HCT116 (cell line): Measurements from ENCODE around the gene GLCE. TPM values are rescaled to one million over a fixed set of nuclear protein-coding genes. Genes with fewer than 3 reads are reported as not detected.
"Not testable (repeated sequence)": the region's sequence is repeated elsewhere in the genome, so short reads cannot be mapped to it uniquely, and the experiment has no call there.

ENCODE experiments used
- ATAC-seq: fragments of 200-7000 bp; cut with Tn5 transposase; 2 replicates; pipeline ENCODE4 v1.9.1; 2020; ENCODE audit warnings: mild to moderate bottlenecking, moderate library complexity
- BruUV-seq: library from RNA; stranded (reverse); fragments of 400-500 nt; replicated peaks from 2 replicates; lab custom pipeline; 2021; lab: Mats Ljungman, UMichigan
- CTCF ChIA-PET: fragments of 300-600 bp; sonication (Branson Sonifier 250); formaldehyde crosslinking; loops from one replicate; lab custom pipeline; 2021; ENCODE audit warnings: antibody characterized with exemption; lab: Charles Lee
- POLR2A ChIA-PET: fragments of 300-600, 350-600 bp; sonication (Branson Sonifier 250); formaldehyde crosslinking; loops from one replicate; lab custom pipeline; 2021; ENCODE audit warnings: antibody characterized with exemption; lab: Charles Lee
- RAD21 ChIA-PET, 2 experiments: fragments of 300-600 bp; sonication (Branson Sonifier 250); formaldehyde crosslinking; loops; one replicate each; lab custom pipeline; 2023; ENCODE audit warnings: low total read pairs in 2 of 2; ENCODE audit not compliant: uncharacterized antibody in 2 of 2, unreplicated experiment in 2 of 2, low non-redundant PET in 1 of 2; lab: Charles Lee
- DNase-seq: peaks from one replicate; pipeline ENCODE4 v3.0.0-alpha.2; 2010; ENCODE audit warnings: low read depth, low spot score
- H2AFZ ChIP-seq: fragments of 200-600 bp; shearing (Covaris generic), sonication (generic); 2 replicates; pipeline ENCODE4 v1.6.1; 2017; ENCODE audit warnings: low read depth, mixed run types, mixed read lengths, antibody characterized with exemption, low read length; ENCODE audit not compliant: poor library complexity, severe bottlenecking
- H3K27ac ChIP-seq: 2 replicates; pipeline ENCODE4 v1.5.1; 2012; ENCODE audit warnings: low read depth, low read length
- H3K27me3 ChIP-seq: fragments of 200-600 bp; sonication (generic); 2 replicates; pipeline ENCODE4 v1.6.1; 2016; ENCODE audit warnings: mixed run types, low read length, mixed read lengths; ENCODE audit not compliant: insufficient read depth
- H3K36me3 ChIP-seq, 2 experiments: fragments of 200-500 bp in 1 of 2; fragments of 200-600 bp in 1 of 2; sonication (Bioruptor generic) in 1 of 2; sonication (generic) in 1 of 2; 2 replicates each; pipeline versions ENCODE4 v1.5.1 to v1.6.1; 2014 to 2016; ENCODE audit warnings: low read length in 2 of 2, inconsistent platforms in 1 of 2, mixed read lengths in 1 of 2, mixed run types in 1 of 2; ENCODE audit not compliant: insufficient read depth in 2 of 2, control insufficient read depth in 1 of 2
- H3K4me1 ChIP-seq, 2 experiments: fragments of 200-600 bp in 1 of 2; sonication (generic) in 1 of 2; 2 replicates each; pipeline versions ENCODE4 v1.5.1 to v1.6.1; 2012 to 2017; ENCODE audit warnings: low read length in 2 of 2, inconsistent platforms in 1 of 2, mild to moderate bottlenecking in 1 of 2, mixed read lengths in 1 of 2, mixed run types in 1 of 2, moderate library complexity in 1 of 2; ENCODE audit not compliant: insufficient read depth in 2 of 2, control insufficient read depth in 1 of 2
- H3K4me2 ChIP-seq: fragments of 200-600 bp; sonication (generic); 2 replicates; pipeline ENCODE4 v1.6.1; 2017; ENCODE audit warnings: mixed run types, low read length, mixed read lengths
- H3K4me3 ChIP-seq, 2 experiments: fragments of 200-600 bp in 1 of 2; sonication (generic) in 1 of 2; replicated peaks in 1 of 2; 2 replicates each; pipeline ENCODE4 v1.5.1; 2011 to 2016; ENCODE audit warnings: low read length in 2 of 2, control low read depth in 1 of 2, low read depth in 1 of 2, mild to moderate bottlenecking in 1 of 2, mixed read lengths in 1 of 2, mixed run types in 1 of 2
- H3K79me2 ChIP-seq: fragments of 200-600 bp; sonication (generic); 2 replicates; pipeline ENCODE4 v1.6.1; 2017; ENCODE audit warnings: mild to moderate bottlenecking, mixed run types, low read length, moderate library complexity, mixed read lengths; ENCODE audit not compliant: insufficient read depth
- H3K9ac ChIP-seq: fragments of 200-600 bp; sonication (generic); 2 replicates; pipeline ENCODE4 v1.6.1; 2016; ENCODE audit warnings: low read length, mixed read lengths
- H3K9me2 ChIP-seq: fragments of 200-600 bp; sonication (generic), shearing (Covaris generic); 2 replicates; pipeline ENCODE4 v1.6.1; 2017; ENCODE audit warnings: mixed run types, mild to moderate bottlenecking, moderate library complexity; ENCODE audit not compliant: insufficient read depth
- H3K9me3 ChIP-seq, 2 experiments: fragments of 200-500 bp in 1 of 2; fragments of 200-600 bp in 1 of 2; sonication (Bioruptor generic) in 1 of 2; sonication (generic) in 1 of 2; 2 replicates each; pipeline ENCODE4 v1.6.1; 2014 to 2017; ENCODE audit warnings: low read length in 2 of 2, mixed read lengths in 2 of 2, inconsistent platforms in 1 of 2, low read depth in 1 of 2, mild to moderate bottlenecking in 1 of 2, mixed run types in 1 of 2, moderate library complexity in 1 of 2; ENCODE audit not compliant: control insufficient read depth in 1 of 2, insufficient read depth in 1 of 2
- H4K20me1 ChIP-seq: fragments of 200-600 bp; sonication (generic), shearing (Covaris generic); 2 replicates; pipeline ENCODE4 v1.6.1; 2017; ENCODE audit warnings: mixed run types, mild to moderate bottlenecking, moderate library complexity; ENCODE audit not compliant: insufficient read depth
- CEBPB ChIP-seq: IDR thresholded peaks from 2 replicates; pipeline ENCODE4 v1.6.1; 2012; ENCODE audit warnings: low read depth
- CTCF ChIP-seq, 3 experiments: fragments of 200-600 bp in 1 of 3; sonication (generic) in 1 of 3; IDR thresholded peaks in 2 of 3; conservative IDR thresholded peaks in 1 of 3; 2 replicates each; pipeline ENCODE4 v1.5.1; 2012 to 2017; ENCODE audit warnings: low read depth in 2 of 3, low read length in 2 of 3, antibody characterized with exemption in 1 of 3, borderline replicate concordance in 1 of 3, control low read depth in 1 of 3, mild to moderate bottlenecking in 1 of 3, mixed read lengths in 1 of 3, mixed run types in 1 of 3, moderate library complexity in 1 of 3; ENCODE audit not compliant: insufficient read depth in 1 of 3
- ELF1 ChIP-seq: IDR thresholded peaks from 2 replicates; pipeline ENCODE4 v1.6.1; 2012; ENCODE audit warnings: low read depth, borderline replicate concordance
- EZH2phosphoT487 ChIP-seq: fragments of 200-600 bp; IDR thresholded peaks from 2 replicates; pipeline ENCODE4 v1.6.1; 2018; ENCODE audit warnings: antibody characterized with exemption, borderline replicate concordance
- POLR2A ChIP-seq: IDR thresholded peaks from 2 replicates; pipeline ENCODE4 v1.7.0; 2011; ENCODE audit warnings: borderline replicate concordance; ENCODE audit not compliant: insufficient read depth, insufficient read length; ENCODE audit errors: extremely low read depth
- REST ChIP-seq: IDR thresholded peaks from 2 replicates; pipeline ENCODE4 v1.6.1; 2012; ENCODE audit warnings: low read depth
- SIN3A ChIP-seq: IDR thresholded peaks from 2 replicates; pipeline ENCODE4 v1.6.1; 2012; ENCODE audit warnings: low read depth
- TCF7L2 ChIP-seq: IDR thresholded peaks from 2 replicates; pipeline ENCODE4 v1.7.0; 2011; ENCODE audit warnings: borderline replicate concordance, inconsistent platforms; ENCODE audit not compliant: insufficient read depth, insufficient read length; ENCODE audit errors: extremely low read depth
- YY1 ChIP-seq: IDR thresholded peaks from 2 replicates; pipeline ENCODE4 v1.6.1; 2011; ENCODE audit warnings: low read length, low read depth, moderate library complexity, mild to moderate bottlenecking; ENCODE audit not compliant: insufficient replicate concordance; ENCODE audit errors: extremely low read depth
- ZFX ChIP-seq: fragments of 450-650 bp; IDR thresholded peaks from 2 replicates; pipeline ENCODE4 v1.6.1; 2017
- intact Hi-C: fragments of 100-400 bp; cut with micrococcal nuclease; formaldehyde crosslinking; loops from 2 replicates; pipeline ENCODE4 v1.10.0; 2022
- total RNA-seq: library from RNA; stranded (reverse); gene quantifications from one replicate; pipeline ENCODE4 v1.2.1, GENCODE V29; 2021; ENCODE audit not compliant: unreplicated experiment
- TF ChIP-seq, protein P1 (sequence below): IDR thresholded peaks from 2 replicates; pipeline ENCODE4 v1.6.1; 2012

Gene GLCE
- total RNA-seq, 1 experiment from 2014 or later, result 22.2 TPM

DNA sequence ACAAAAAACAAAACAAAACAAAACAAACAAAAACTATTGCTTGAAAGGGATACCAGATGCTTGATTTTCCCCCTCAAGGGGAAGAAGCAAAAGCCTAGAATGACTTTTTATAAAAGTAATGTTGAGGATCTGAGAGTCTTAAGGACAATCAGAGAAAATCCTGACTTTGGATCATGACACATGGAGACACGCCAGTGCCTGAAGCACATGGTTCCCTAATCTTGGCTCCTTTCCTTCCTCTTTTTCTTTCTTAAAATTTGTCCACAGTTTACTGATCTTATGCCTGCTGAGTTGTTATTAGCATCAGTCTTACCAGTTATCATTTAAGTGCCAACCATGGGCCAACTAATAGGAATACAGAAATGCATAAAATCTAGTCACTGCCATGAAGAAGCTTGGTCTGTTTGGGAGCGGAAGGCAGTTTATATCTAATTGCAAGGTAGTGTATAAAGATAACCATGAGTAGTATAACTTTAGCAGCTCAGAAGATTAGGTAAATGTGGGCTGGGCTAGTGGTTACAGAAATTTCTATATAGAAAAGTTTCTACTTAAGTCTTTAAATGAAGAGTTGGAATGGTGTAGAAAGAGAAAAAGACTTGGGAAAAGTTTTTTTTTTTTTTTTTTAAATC, 6.9 kb downstream of the GLCE start:
- H3K36me3 ChIP-seq, result no peaks in the 10 kb centered on the region
- no peak overlapping the region for H3K4me2 ChIP-seq
- no TSS peak for BruUV-seq
- H3K27me3 ChIP-seq, result no peaks in the 10 kb centered on the region
- intact Hi-C loops, result no loop called here
- no peak overlapping the region for H3K4me3 ChIP-seq
- H3K27ac ChIP-seq, result no peak overlapping the region
- RAD21 ChIA-PET, result no interaction called here
- TF ChIP-seq REST, result no peak
- TF ChIP-seq CEBPB, result no peak
- no peak for TF ChIP-seq CTCF (IDR thresholded peaks at IDR 0.05 in 2 of 3, conservative IDR thresholded peaks at IDR 0.05 in 1 of 3; ENCODE audit: borderline replicate concordance in 1 of 3, insufficient read depth in 1 of 3, low read depth in 2 of 3, low read length in 2 of 3)
- TF ChIP-seq POLR2A, result no peak
- no peak for TF ChIP-seq ZFX
- TF ChIP-seq, protein P1, sequence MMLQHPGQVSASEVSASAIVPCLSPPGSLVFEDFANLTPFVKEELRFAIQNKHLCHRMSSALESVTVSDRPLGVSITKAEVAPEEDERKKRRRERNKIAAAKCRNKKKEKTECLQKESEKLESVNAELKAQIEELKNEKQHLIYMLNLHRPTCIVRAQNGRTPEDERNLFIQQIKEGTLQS, result no peak
- no peak for TF ChIP-seq EZH2phosphoT487
- no peak for TF ChIP-seq ELF1
- no peak for TF ChIP-seq TCF7L2
- TF ChIP-seq SIN3A, result no peak
- no peak for TF ChIP-seq YY1
- TF ChIP-seq, all 23 proteins: peak for 0
- POLR2A ChIA-PET, result no interaction called here
- Histone ChIP-seq H3K9ac (no peak overlapping the region), H2AFZ (no peak overlapping the region), H3K9me3 (no peaks in the 10 kb centered on the region), H4K20me1 (no peaks in the 10 kb centered on the region), H3K79me2 (peaks cover 51% of the 10 kb centered on the region), H3K9me2 (no peaks in the 10 kb centered on the region), H3K4me1 (peaks cover 3 to 9% of the 10 kb centered on the region in 2 experiments)
- ATAC-seq (no peak), DNase-seq (no peak)
- CTCF ChIA-PET, result no interaction called here

DNA sequence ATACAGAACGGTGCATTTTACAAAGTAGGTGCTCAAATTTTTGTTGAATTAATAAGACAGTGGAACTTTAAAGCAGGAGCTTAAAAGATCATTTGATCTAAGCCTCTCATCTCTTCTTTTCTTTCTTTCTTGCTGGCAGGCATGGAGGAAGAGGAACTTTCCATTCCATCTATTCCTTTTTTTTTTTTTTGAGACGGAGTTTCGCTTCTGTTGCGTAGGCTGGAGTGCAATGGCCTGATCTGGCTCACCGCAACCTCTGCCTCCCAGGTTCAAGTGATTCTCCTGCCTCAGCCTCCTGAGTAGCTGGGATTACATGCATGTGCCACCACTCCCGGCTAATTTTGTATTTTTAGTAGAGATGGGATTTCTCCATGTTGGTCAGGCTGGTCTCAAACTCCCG, 7.9 kb downstream of the GLCE start:
- intact Hi-C loops, result not testable (repeated sequence)

More for the DNA sequence above, 7.9 kb downstream of the GLCE start:
- CTCF ChIA-PET, H3K9ac ChIP-seq, H2AFZ ChIP-seq, H3K36me3 ChIP-seq, DNase-seq, H3K9me3 ChIP-seq, RAD21 ChIA-PET, H3K4me2 ChIP-seq, H3K27me3 ChIP-seq, H3K27ac ChIP-seq, BruUV-seq, H3K4me3 ChIP-seq, ATAC-seq, H3K9me2 ChIP-seq, H4K20me1 ChIP-seq: not testable (repeated sequence)
- POLR2A ChIA-PET, result interaction anchor here (1.2 kb wide), 1 partner anchor 8 kb away, joined by 3 read pairs; the partner anchor contains the start of gene GLCE
- peaks cover 12 to 18% of the 10 kb centered on the region in 2 experiments for H3K4me1 ChIP-seq
- peaks cover 42% of the 10 kb centered on the region for H3K79me2 ChIP-seq
